Measurements from ENCODE around the gene RASD2.

DNA sequence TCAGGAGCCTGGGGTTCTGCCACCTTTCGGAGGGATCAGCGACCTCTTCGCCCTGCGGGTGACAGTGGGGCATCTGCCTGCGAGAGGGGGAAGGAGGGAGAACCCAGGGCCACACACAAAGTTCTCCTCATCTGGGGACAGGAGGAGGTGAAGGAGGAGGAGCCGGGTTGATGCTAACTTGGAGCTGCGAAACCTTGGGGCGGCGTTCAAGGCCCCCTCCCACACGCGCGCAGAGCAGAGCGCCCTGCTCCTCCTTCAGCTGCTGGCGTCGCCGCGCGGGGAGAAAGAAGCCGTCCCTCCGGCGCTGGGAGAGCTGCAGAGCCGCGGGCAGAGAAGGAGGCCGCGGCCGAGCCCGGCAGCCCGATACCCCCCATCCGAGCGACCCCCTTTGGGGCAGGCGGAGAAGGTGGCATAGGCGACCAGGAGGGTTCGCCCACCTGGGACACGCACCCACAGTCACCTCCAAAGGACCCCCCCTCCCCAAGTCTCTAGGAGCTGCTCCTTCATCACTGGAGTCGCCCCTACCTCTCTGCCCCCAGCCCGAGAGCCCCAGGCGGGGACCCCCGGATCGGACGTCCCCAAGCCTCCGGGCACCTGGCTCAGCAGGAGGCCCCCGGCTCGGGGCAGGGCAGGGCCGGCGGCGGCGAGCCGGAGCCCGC, at the start of gene RASD2:
- TF ChIP-seq, protein P1, sequence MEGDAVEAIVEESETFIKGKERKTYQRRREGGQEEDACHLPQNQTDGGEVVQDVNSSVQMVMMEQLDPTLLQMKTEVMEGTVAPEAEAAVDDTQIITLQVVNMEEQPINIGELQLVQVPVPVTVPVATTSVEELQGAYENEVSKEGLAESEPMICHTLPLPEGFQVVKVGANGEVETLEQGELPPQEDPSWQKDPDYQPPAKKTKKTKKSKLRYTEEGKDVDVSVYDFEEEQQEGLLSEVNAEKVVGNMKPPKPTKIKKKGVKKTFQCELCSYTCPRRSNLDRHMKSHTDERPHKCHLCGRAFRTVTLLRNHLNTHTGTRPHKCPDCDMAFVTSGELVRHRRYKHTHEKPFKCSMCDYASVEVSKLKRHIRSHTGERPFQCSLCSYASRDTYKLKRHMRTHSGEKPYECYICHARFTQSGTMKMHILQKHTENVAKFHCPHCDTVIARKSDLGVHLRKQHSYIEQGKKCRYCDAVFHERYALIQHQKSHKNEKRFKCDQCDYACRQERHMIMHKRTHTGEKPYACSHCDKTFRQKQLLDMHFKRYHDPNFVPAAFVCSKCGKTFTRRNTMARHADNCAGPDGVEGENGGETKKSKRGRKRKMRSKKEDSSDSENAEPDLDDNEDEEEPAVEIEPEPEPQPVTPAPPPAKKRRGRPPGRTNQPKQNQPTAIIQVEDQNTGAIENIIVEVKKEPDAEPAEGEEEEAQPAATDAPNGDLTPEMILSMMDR (IDR thresholded peaks at IDR 0.05; ENCODE audit: low read depth, low read length): no peak
- TF ChIP-seq EZH2phosphoT487 (IDR thresholded peaks at IDR 0.05; ENCODE audit: low read depth): no peak

All from OCI-LY3 (cell line).